Endothelial cell of umbilical vein (primary cell): ENCODE data around the gene RUBCN. TPM values are rescaled to one million over a fixed set of nuclear protein-coding genes. Genes with fewer than 3 reads are reported as not detected.
A peak's percentile ranks its signal among the peaks of the same experiment; 100 is the strongest.

Experiments
- BruUV-seq: library from RNA; stranded (reverse); fragments of 400-500 nt; replicated peaks from 2 replicates; lab custom pipeline; 2021; lab: Mats Ljungman, UMichigan
- CTCF ChIA-PET: fragments of 300-600, 350-600 bp; sonication (Branson Sonifier 250); formaldehyde crosslinking; loops from one replicate; lab custom pipeline; 2021; ENCODE audit warnings: antibody characterized with exemption, inconsistent platforms; lab: Charles Lee
- POLR2A ChIA-PET: fragments of 300-600, 350-600 bp; sonication (Branson Sonifier 250); formaldehyde crosslinking; loops from one replicate; lab custom pipeline; 2021; ENCODE audit warnings: antibody characterized with exemption, inconsistent platforms; lab: Charles Lee
- DNase-seq: peaks from one replicate; pipeline ENCODE4 v3.0.0-alpha.2; 2011; ENCODE audit warnings: low read depth, low spot score
- FAIRE-seq: peaks from 2 replicates; lab custom pipeline; 2011; peaks lifted over from hg19 to GRCh38; lab: Jason Lieb, UNC
- H2AFZ ChIP-seq: 2 replicates; pipeline ENCODE4 v1.6.0; 2012; ENCODE audit warnings: low read depth, low read length, control low read depth, inconsistent platforms
- H3K27ac ChIP-seq: 2 replicates; pipeline ENCODE4 v1.5.1; 2011; ENCODE audit warnings: low read depth, mild to moderate bottlenecking, control low read depth, low read length, moderate library complexity; ENCODE audit not compliant: insufficient read depth
- H3K27me3 ChIP-seq, 2 experiments: 2 replicates each; pipeline versions ENCODE4 v1.6.0 to v1.6.1; 2011; ENCODE audit warnings: low read length in 2 of 2, mixed read lengths in 1 of 2; ENCODE audit not compliant: control insufficient read depth in 2 of 2, insufficient read depth in 2 of 2
- H3K36me3 ChIP-seq, 2 experiments: 2 replicates in 1 of 2; 3 replicates in 1 of 2; pipeline ENCODE4 v1.5.1; 2011; ENCODE audit warnings: low read length in 2 of 2, mild to moderate bottlenecking in 1 of 2, moderate library complexity in 1 of 2; ENCODE audit not compliant: control insufficient read depth in 2 of 2, insufficient read depth in 2 of 2; ENCODE audit errors: extremely low read depth in 1 of 2
- H3K4me1 ChIP-seq: 3 replicates; pipeline ENCODE4 v1.5.1; 2011; ENCODE audit warnings: mild to moderate bottlenecking, low read length; ENCODE audit not compliant: control insufficient read depth, insufficient read depth; ENCODE audit errors: extremely low read depth
- H3K4me2 ChIP-seq: 2 replicates; pipeline ENCODE4 v1.6.1; 2011; ENCODE audit warnings: low read length, control low read depth, mixed read lengths; ENCODE audit not compliant: insufficient read depth
- H3K4me3 ChIP-seq, 3 experiments: fragments of 200-600 bp in 1 of 3; sonication (generic), shearing (Covaris generic) in 1 of 3; replicated peaks in 1 of 3; 2 replicates each; pipeline ENCODE4 v1.5.1; 2011 to 2016; ENCODE audit warnings: control low read depth in 3 of 3, low read length in 3 of 3, mild to moderate bottlenecking in 2 of 3, inconsistent platforms in 1 of 3, low read depth in 1 of 3, moderate library complexity in 1 of 3; ENCODE audit not compliant: insufficient read depth in 1 of 3
- H3K79me2 ChIP-seq: 2 replicates; pipeline ENCODE4 v1.6.0; 2012; ENCODE audit warnings: low read length, inconsistent platforms; ENCODE audit not compliant: control insufficient read depth, insufficient read depth
- H3K9ac ChIP-seq: replicated peaks from 2 replicates; pipeline ENCODE3; 2011; ENCODE audit warnings: low read length, control low read depth; ENCODE audit not compliant: insufficient read depth; ENCODE audit errors: extremely low read depth
- H3K9me1 ChIP-seq: replicated peaks from 3 replicates; pipeline ENCODE4 v1.6.0; 2011; ENCODE audit warnings: mild to moderate bottlenecking, low read length; ENCODE audit not compliant: control insufficient read depth, insufficient read depth; ENCODE audit errors: extremely low read depth
- H3K9me3 ChIP-seq: replicated peaks from 2 replicates; pipeline ENCODE4 v1.5.1; 2012; ENCODE audit warnings: low read length, inconsistent platforms; ENCODE audit not compliant: control insufficient read depth, insufficient read depth
- H4K20me1 ChIP-seq: replicated peaks from 2 replicates; pipeline ENCODE3; 2011; ENCODE audit warnings: mild to moderate bottlenecking, low read length; ENCODE audit not compliant: control insufficient read depth, insufficient read depth; ENCODE audit errors: extremely low read depth
- CTCF ChIP-seq, 2 donors: IDR thresholded peaks; 1 replicate in 1 of 2; 2 replicates in 1 of 2; pipeline ENCODE4 v1.5.1; 2011; ENCODE audit warnings: low read length in 2 of 2, mild to moderate bottlenecking in 2 of 2, moderate library complexity in 2 of 2, control low read depth in 1 of 2, inconsistent platforms in 1 of 2, low read depth in 1 of 2; ENCODE audit not compliant: insufficient read depth in 1 of 2; ENCODE audit errors: extremely low read depth in 1 of 2
- EZH2 ChIP-seq: IDR thresholded peaks from 2 replicates; pipeline ENCODE4 v1.6.1; 2012; ENCODE audit warnings: borderline replicate concordance, low read depth, mild to moderate bottlenecking, moderate library complexity, low read length, inconsistent platforms; ENCODE audit not compliant: severe bottlenecking
- POLR2AphosphoS5 ChIP-seq: IDR thresholded peaks from 2 replicates; pipeline ENCODE4 v1.6.1; 2012; ENCODE audit warnings: low read depth, mild to moderate bottlenecking, control low read depth, low read length, moderate library complexity; ENCODE audit not compliant: insufficient read depth
- dilution Hi-C: fragments of 300-500 bp; cut with MboI; formaldehyde crosslinking; loops from one replicate; pipeline ENCODE4 v1.15.0; 2019; ENCODE audit warnings: low sequenced_read_pairs; ENCODE audit not compliant: extremely low pct_ligation_motif_present
- intact Hi-C: fragments of 100-400 bp; cut with micrococcal nuclease; formaldehyde crosslinking; loops from one replicate; pipeline ENCODE4 v1.10.0; 2022
- polyA plus RNA-seq, 4 experiments: library from polyadenylated mRNA; depleted of rRNA in 3 of 4; stranded (reverse) in 3 of 4; unstranded in 1 of 4; fragments of >200 nt; gene quantifications; 2 replicates each; pipeline versions ENCODE4 v1.2.1 to v1.2.3, GENCODE V29; 2011 to 2012; ENCODE audit warnings: missing spikeins in 1 of 4
- total RNA-seq: library from RNA; stranded (reverse); gene quantifications from 2 replicates; pipeline ENCODE4 v1.2.3, GENCODE V29; 2021
- TF ChIP-seq, protein P1 (sequence below): IDR thresholded peaks from 2 replicates; pipeline ENCODE4 v1.6.1; 2011; ENCODE audit not compliant: insufficient read depth, insufficient read length

RUBCN gene
- total and polyA plus RNA-seq, 2 donors (not counting 3 experiments of a cell fraction or from before 2014, with no cell fraction given) = 15.0 to 25.8 TPM

GRCh38 chr3:197736010-197736490 is 654 bp downstream of the RUBCN start:
- Histone ChIP-seq H3K9me1 (no peaks in the 10 kb centered on the region), H3K36me3 (no peaks in the 10 kb centered on the region), H3K4me2 (peak overlapping the region; percentile 44), H3K79me2 (peaks cover 15% of the 10 kb centered on the region), H3K9ac (peak overlapping the region; percentile 63), H3K27me3 (no peaks in the 10 kb centered on the region), H3K4me3 (peak overlapping the region; percentile 35 to 82 (median 43)), H2AFZ (peak overlapping the region; percentile 52), H3K9me3 (no peaks in the 10 kb centered on the region), H4K20me1 (no peaks in the 10 kb centered on the region), H3K27ac (no peak overlapping the region), H3K4me1 (peaks cover 7% of the 10 kb centered on the region)
- FAIRE-seq = peak; percentile 75
- intact Hi-C loops = loop anchor here (1.0 kb wide), 1 partner anchor 24 kb away; no protein-coding TSS in a partner anchor
- no TSS peak for BruUV-seq
- dilution Hi-C loops = no loop called here
- DNase-seq = no peak
- ChIA-PET CTCF (interaction anchor here (0.9 to 2.4 kb wide), 4 partner anchors 10 to 21 kb away, joined by 3 to 7 read pairs (median 3); partner anchors contain the start of gene FYTTD1), POLR2A (no interaction called here)
- TF ChIP-seq CTCF (IDR thresholded peaks at IDR 0.05; ENCODE audit: extremely low read depth in 1 of 2, insufficient read depth in 1 of 2, low read depth in 1 of 2, low read length in 2 of 2) (no peak), POLR2AphosphoS5 (no peak), EZH2 (no peak)
- TF ChIP-seq, protein P1, sequence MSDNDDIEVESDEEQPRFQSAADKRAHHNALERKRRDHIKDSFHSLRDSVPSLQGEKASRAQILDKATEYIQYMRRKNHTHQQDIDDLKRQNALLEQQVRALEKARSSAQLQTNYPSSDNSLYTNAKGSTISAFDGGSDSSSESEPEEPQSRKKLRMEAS = no peak
